ENCODE data around the gene ADNP2.

The ADNP2 gene

DNA sequence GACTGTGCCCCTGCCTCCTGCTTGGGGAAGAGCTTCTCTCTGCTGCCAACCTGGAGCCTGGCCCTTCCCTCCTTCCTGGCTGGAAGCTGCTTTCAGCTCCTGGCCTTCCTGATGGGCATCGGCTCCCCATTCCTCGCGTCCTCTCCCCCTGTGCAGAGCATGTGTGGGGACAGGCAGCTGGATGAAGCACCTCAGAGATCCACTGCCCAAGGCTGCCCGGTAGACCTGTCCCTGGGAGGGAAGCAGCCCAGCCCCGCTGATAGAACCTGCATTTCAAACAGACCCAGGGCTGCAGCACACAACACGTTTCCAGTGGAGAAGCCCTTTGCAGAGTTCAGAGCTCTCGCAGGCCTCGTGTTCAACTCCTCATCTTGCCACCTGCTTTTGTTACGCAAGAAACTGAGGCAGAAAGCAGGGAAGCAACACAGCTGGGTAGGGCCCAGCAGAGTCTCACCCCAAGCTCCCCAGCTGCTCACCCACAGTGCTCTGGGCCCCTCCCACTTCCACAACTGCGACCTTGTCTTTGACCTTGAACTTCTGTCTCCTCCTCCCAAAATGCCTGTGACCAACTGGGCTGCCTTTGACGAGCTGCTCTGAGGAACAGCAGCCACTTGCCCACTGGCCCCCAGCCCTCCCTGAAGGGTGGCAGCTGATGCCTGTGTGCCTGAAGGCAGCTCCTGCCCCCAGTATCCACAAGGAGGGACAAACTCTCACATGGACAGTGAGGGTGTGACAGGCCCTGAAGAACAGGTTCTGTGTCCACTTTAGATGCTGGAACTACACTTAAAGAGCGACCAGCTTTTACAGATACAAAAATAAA is 72.8 kb downstream of the ADNP2 start:
- no peaks in the 10 kb centered on the region for H4K20me1 ChIP-seq (ENCODE audit: insufficient read depth, low read length, poor library complexity, severe bottlenecking)
- TF ChIP-seq, protein P1, sequence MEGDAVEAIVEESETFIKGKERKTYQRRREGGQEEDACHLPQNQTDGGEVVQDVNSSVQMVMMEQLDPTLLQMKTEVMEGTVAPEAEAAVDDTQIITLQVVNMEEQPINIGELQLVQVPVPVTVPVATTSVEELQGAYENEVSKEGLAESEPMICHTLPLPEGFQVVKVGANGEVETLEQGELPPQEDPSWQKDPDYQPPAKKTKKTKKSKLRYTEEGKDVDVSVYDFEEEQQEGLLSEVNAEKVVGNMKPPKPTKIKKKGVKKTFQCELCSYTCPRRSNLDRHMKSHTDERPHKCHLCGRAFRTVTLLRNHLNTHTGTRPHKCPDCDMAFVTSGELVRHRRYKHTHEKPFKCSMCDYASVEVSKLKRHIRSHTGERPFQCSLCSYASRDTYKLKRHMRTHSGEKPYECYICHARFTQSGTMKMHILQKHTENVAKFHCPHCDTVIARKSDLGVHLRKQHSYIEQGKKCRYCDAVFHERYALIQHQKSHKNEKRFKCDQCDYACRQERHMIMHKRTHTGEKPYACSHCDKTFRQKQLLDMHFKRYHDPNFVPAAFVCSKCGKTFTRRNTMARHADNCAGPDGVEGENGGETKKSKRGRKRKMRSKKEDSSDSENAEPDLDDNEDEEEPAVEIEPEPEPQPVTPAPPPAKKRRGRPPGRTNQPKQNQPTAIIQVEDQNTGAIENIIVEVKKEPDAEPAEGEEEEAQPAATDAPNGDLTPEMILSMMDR (conservative IDR thresholded peaks at IDR 0.05; ENCODE audit: low read length), result no peak
- TF ChIP-seq EZH2phosphoT487 (IDR thresholded peaks at IDR 0.05; ENCODE audit: borderline replicate concordance), result no peak
- H3K4me1 ChIP-seq (ENCODE audit: insufficient read depth, low read length, poor library complexity, severe bottlenecking), result no peaks in the 10 kb centered on the region
- H3F3A ChIP-seq (ENCODE audit: low read depth), result no peaks in the 10 kb centered on the region
- H3K27me3 ChIP-seq (ENCODE audit: insufficient read depth, low read length, poor library complexity, severe bottlenecking), result no peaks in the 10 kb centered on the region
- no peak overlapping the region for H3K9ac ChIP-seq (ENCODE audit: low read depth, low read length, poor library complexity, severe bottlenecking)
- no peak overlapping the region for H3K4me2 ChIP-seq (ENCODE audit: low read depth, low read length, poor library complexity, severe bottlenecking)
- no peaks in the 10 kb centered on the region for H3K9me2 ChIP-seq (replicated peaks; ENCODE audit: low read depth, low read length)
- H3K9me3 ChIP-seq (ENCODE audit: insufficient read depth, low read depth, low read length), result peaks cover 4% of the 10 kb centered on the region; the same call in 1 of the 2 replicates
- no peak overlapping the region for H3K4me3 ChIP-seq (ENCODE audit: low read length, poor library complexity, severe bottlenecking)
- no peak overlapping the region for H2AFZ ChIP-seq (ENCODE audit: low read length)
- H3K79me2 ChIP-seq (ENCODE audit: insufficient read depth, low read length), result no peaks in the 10 kb centered on the region
- no peaks in the 10 kb centered on the region for H3K36me3 ChIP-seq (ENCODE audit: insufficient read depth, low read length)

DNA sequence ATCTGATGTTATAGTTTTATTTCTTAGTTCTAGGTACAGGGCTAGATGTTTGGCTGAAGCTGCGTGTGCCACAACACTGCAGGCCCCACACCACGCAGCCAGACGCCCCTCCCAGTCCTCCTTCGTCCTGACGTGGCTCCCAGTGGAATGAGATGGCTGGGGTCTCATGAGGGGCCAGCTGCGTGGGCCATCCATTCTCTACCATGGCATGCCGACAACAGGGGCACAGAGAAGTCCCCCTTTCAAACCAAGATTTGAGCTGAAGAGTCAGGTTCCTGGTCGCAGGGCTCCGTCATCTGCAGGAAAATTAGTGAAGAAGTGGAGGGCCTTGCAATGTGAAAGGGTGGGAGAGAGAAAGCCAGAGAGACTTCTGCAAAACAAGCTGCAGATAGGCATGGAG is 73.8 kb downstream of the ADNP2 start:
- H3K4me3 ChIP-seq (ENCODE audit: low read length, poor library complexity, severe bottlenecking), result no peak overlapping the region
- no peaks in the 10 kb centered on the region for H3K36me3 ChIP-seq (ENCODE audit: insufficient read depth, low read length)
- H3K79me2 ChIP-seq (ENCODE audit: insufficient read depth, low read length), result no peaks in the 10 kb centered on the region
- no peaks in the 10 kb centered on the region for H3K4me1 ChIP-seq (ENCODE audit: insufficient read depth, low read length, poor library complexity, severe bottlenecking)
- H4K20me1 ChIP-seq (ENCODE audit: insufficient read depth, low read length, poor library complexity, severe bottlenecking), result no peaks in the 10 kb centered on the region
- no peaks in the 10 kb centered on the region for H3K27me3 ChIP-seq (ENCODE audit: insufficient read depth, low read length, poor library complexity, severe bottlenecking)
- no peak overlapping the region for H3K9ac ChIP-seq (ENCODE audit: low read depth, low read length, poor library complexity, severe bottlenecking)
- H2AFZ ChIP-seq (ENCODE audit: low read length), result no peak overlapping the region
- no peak for TF ChIP-seq EZH2phosphoT487 (IDR thresholded peaks at IDR 0.05; ENCODE audit: borderline replicate concordance)
- TF ChIP-seq, protein P1 (conservative IDR thresholded peaks at IDR 0.05; ENCODE audit: low read length), result no peak
- peaks cover 14% of the 10 kb centered on the region; the same call in 1 of the 2 replicates for H3K9me3 ChIP-seq (ENCODE audit: insufficient read depth, low read depth, low read length)
- no peaks in the 10 kb centered on the region for H3K9me2 ChIP-seq (replicated peaks; ENCODE audit: low read depth, low read length)
- H3F3A ChIP-seq (ENCODE audit: low read depth), result no peaks in the 10 kb centered on the region
- no peak overlapping the region for H3K4me2 ChIP-seq (ENCODE audit: low read depth, low read length, poor library complexity, severe bottlenecking)

DNA sequence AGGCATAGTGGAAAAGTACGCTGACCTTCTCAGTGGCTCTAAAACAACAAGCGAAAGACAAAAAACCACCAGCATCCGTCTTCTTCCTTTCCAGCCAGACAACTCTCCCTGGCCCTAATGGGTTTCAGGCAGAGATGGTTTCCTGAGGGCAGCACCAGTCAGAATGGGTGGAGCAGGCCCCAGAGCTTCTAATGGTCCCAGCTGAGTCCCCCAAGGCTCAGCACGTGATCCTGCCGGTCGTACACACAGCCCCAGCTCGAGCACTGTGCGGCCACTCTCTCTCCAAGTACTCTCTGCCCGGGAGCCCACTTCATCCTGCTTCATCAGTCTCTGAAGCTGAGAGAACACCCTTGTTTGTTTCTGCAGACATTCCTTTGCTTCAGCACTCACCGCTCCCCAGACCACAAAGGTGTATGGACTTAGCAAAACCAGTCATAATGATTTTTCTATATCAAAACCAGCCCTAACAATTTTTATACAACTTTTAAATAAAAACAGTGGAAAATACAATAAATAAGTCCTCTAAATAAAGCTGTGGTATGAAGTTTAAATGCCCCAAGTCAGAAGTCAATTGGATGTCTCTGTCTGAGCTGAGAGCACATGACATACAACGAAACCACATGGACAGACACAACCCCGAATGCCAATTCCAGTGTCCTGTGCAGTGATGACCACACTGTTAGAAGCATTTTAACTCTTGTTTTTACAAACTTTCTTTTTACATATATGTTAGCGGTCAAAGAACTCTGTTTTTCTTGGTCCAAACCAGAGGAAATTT is 74.4 kb downstream of the ADNP2 start:
- Histone ChIP-seq H3K79me2 (ENCODE audit: insufficient read depth, low read length) (no peaks in the 10 kb centered on the region), H3K9me3 (ENCODE audit: insufficient read depth, low read depth, low read length) (peaks cover 14% of the 10 kb centered on the region; the same call in 1 of the 2 replicates), H3K9me2 (replicated peaks; ENCODE audit: low read depth, low read length) (no peaks in the 10 kb centered on the region), H3K27me3 (ENCODE audit: insufficient read depth, low read length, poor library complexity, severe bottlenecking) (no peaks in the 10 kb centered on the region), H4K20me1 (ENCODE audit: insufficient read depth, low read length, poor library complexity, severe bottlenecking) (no peaks in the 10 kb centered on the region), H3K4me1 (ENCODE audit: insufficient read depth, low read length, poor library complexity, severe bottlenecking) (no peaks in the 10 kb centered on the region), H3K4me3 (ENCODE audit: low read length, poor library complexity, severe bottlenecking) (no peak overlapping the region), H3K9ac (ENCODE audit: low read depth, low read length, poor library complexity, severe bottlenecking) (no peak overlapping the region), H3K4me2 (ENCODE audit: low read depth, low read length, poor library complexity, severe bottlenecking) (no peak overlapping the region), H3F3A (ENCODE audit: low read depth) (no peaks in the 10 kb centered on the region), H3K36me3 (ENCODE audit: insufficient read depth, low read length) (no peaks in the 10 kb centered on the region), H2AFZ (ENCODE audit: low read length) (no peak overlapping the region)
- TF ChIP-seq, protein P1 (conservative IDR thresholded peaks at IDR 0.05; ENCODE audit: low read length), result no peak
- no peak for TF ChIP-seq EZH2phosphoT487 (IDR thresholded peaks at IDR 0.05; ENCODE audit: borderline replicate concordance)
